Measurements from ENCODE around the gene LAMB4. TPM values are rescaled to one million over a fixed set of nuclear protein-coding genes. Genes with fewer than 3 reads are reported as not detected.

The LAMB4 gene
- total RNA-seq, 1 donor from 2014 or later, result 1.1 TPM

- no peak overlapping the region for H3K27ac Mint-ChIP-seq (ENCODE audit: unreplicated experiment)
- H3K4me3 Mint-ChIP-seq (ENCODE audit: unreplicated experiment), result no peak overlapping the region
- H3K9me3 Mint-ChIP-seq (ENCODE audit: unreplicated experiment), result peaks cover 2% of the 10 kb centered on the region
- peaks cover 2% of the 10 kb centered on the region for H3K27me3 Mint-ChIP-seq (ENCODE audit: unreplicated experiment)
- no peak for DNase-seq (ENCODE audit: low spot score)
- peaks cover 36% of the 10 kb centered on the region for H3K4me1 Mint-ChIP-seq (ENCODE audit: unreplicated experiment)
- no peak for TF ChIP-seq CTCF (IDR thresholded peaks at IDR 0.05; ENCODE audit: unreplicated experiment)
- peaks cover 3% of the 10 kb centered on the region for H3K36me3 Mint-ChIP-seq (ENCODE audit: low read depth, unreplicated experiment)
Measured at GRCh38 chr7:108086546-108086945, 43.6 kb downstream of the LAMB4 start.

- no peak for TF ChIP-seq CTCF (IDR thresholded peaks at IDR 0.05; ENCODE audit: unreplicated experiment)
Measured at GRCh38 chr7:108083980-108084379, 46.2 kb downstream of the LAMB4 start.

GRCh38 chr7:108079648-108080591, 50.2 kb downstream of the LAMB4 start:
- no peak for DNase-seq (ENCODE audit: low spot score)
- H3K36me3 Mint-ChIP-seq (ENCODE audit: low read depth, unreplicated experiment), result peaks cover 5% of the 10 kb centered on the region
- H3K9me3 Mint-ChIP-seq (ENCODE audit: unreplicated experiment), result peaks cover 7% of the 10 kb centered on the region
- H3K4me1 Mint-ChIP-seq (ENCODE audit: unreplicated experiment), result peaks cover 42% of the 10 kb centered on the region
- no peaks in the 10 kb centered on the region for H3K27me3 Mint-ChIP-seq (ENCODE audit: unreplicated experiment)
- no peak for TF ChIP-seq CTCF (IDR thresholded peaks at IDR 0.05; ENCODE audit: unreplicated experiment)
- no peak overlapping the region for H3K27ac Mint-ChIP-seq (ENCODE audit: unreplicated experiment)
- H3K4me3 Mint-ChIP-seq (ENCODE audit: unreplicated experiment), result no peak overlapping the region

More at GRCh38 chr7:108083980-108084379, 46.2 kb downstream of the LAMB4 start:
- no peak overlapping the region for H3K4me3 Mint-ChIP-seq (ENCODE audit: unreplicated experiment)
- peaks cover 32% of the 10 kb centered on the region for H3K4me1 Mint-ChIP-seq (ENCODE audit: unreplicated experiment)
- DNase-seq (ENCODE audit: low spot score), result no peak
- H3K27me3 Mint-ChIP-seq (ENCODE audit: unreplicated experiment), result peaks cover 2% of the 10 kb centered on the region
- H3K9me3 Mint-ChIP-seq (ENCODE audit: unreplicated experiment), result peaks cover 7% of the 10 kb centered on the region
- H3K27ac Mint-ChIP-seq (ENCODE audit: unreplicated experiment), result no peak overlapping the region
- H3K36me3 Mint-ChIP-seq (ENCODE audit: low read depth, unreplicated experiment), result peaks cover 5% of the 10 kb centered on the region

- Mint-ChIP-seq H3K4me1 (ENCODE audit: unreplicated experiment) (peaks cover 36% of the 10 kb centered on the region), H3K27ac (ENCODE audit: unreplicated experiment) (no peak overlapping the region), H3K27me3 (ENCODE audit: unreplicated experiment) (no peaks in the 10 kb centered on the region), H3K9me3 (ENCODE audit: unreplicated experiment) (peaks cover 7% of the 10 kb centered on the region), H3K4me3 (ENCODE audit: unreplicated experiment) (no peak overlapping the region), H3K36me3 (ENCODE audit: low read depth, unreplicated experiment) (peaks cover 5% of the 10 kb centered on the region)
- no peak for TF ChIP-seq CTCF (IDR thresholded peaks at IDR 0.05; ENCODE audit: unreplicated experiment)
- no peak for DNase-seq (ENCODE audit: low spot score)
Measured at GRCh38 chr7:108079276-108079647, 50.9 kb downstream of the LAMB4 start.

GRCh38 chr7:108078691-108079090, 51.5 kb downstream of the LAMB4 start:
- DNase-seq (ENCODE audit: low spot score), result no peak
- H3K27me3 Mint-ChIP-seq (ENCODE audit: unreplicated experiment), result no peaks in the 10 kb centered on the region
- H3K9me3 Mint-ChIP-seq (ENCODE audit: unreplicated experiment), result peaks cover 7% of the 10 kb centered on the region
- H3K27ac Mint-ChIP-seq (ENCODE audit: unreplicated experiment), result peak overlapping the region; percentile 82
- peaks cover 5% of the 10 kb centered on the region for H3K36me3 Mint-ChIP-seq (ENCODE audit: low read depth, unreplicated experiment)
- TF ChIP-seq CTCF (IDR thresholded peaks at IDR 0.05; ENCODE audit: unreplicated experiment), result no peak
- no peak overlapping the region for H3K4me3 Mint-ChIP-seq (ENCODE audit: unreplicated experiment)
- peaks cover 31% of the 10 kb centered on the region for H3K4me1 Mint-ChIP-seq (ENCODE audit: unreplicated experiment)
